ENCODE data around the gene SMYD3. TPM values are rescaled to one million over a fixed set of nuclear protein-coding genes. Genes with fewer than 3 reads are reported as not detected.

Gene SMYD3
- total and polyA plus RNA-seq, 2 of the 4 experiments (the other 2 are of a cell fraction) = 26.5 to 37.6 TPM

- no TSS peak for BruUV-seq (replicated peaks)
- no peaks in the 10 kb centered on the region for H3K27me3 ChIP-seq (ENCODE audit: control insufficient read depth, insufficient read depth, low read length)
- no peak overlapping the region for H2AFZ ChIP-seq (replicated peaks; ENCODE audit: low read length, poor library complexity)
- WGBS, 2 experiments (ENCODE audit: extremely low coverage in 2 of 2, insufficient read length in 1 of 2) = no CpG with 5 or more reads among the region's 3 CpGs
- H3K4ac ChIP-seq (ENCODE audit: low read depth, low read length) = no peak overlapping the region
- no peak overlapping the region for H2BK120ac ChIP-seq (ENCODE audit: low read depth, low read length)
- H3K9me3 ChIP-seq (ENCODE audit: control insufficient read depth, insufficient read depth, low read length) = peaks cover 2% of the 10 kb centered on the region; the same call in 1 of the 2 replicates
- in situ Hi-C loops (cut with MboI; ENCODE audit: low sequenced_read_pairs) = no loop called here
- dilution Hi-C loops (cut with HindIII; ENCODE audit: low sequenced_read_pairs, unreplicated experiment) = no loop called here
- no peak overlapping the region for H3K4me3 ChIP-seq (ENCODE audit: insufficient read depth, low read depth, low read length)
- no peak for ATAC-seq (ENCODE audit: low read depth)
- no peak overlapping the region for H3K27ac ChIP-seq (ENCODE audit: insufficient read depth, low read length)
- intact Hi-C loops (cut with micrococcal nuclease) = no loop called here
- no peak overlapping the region for H2BK5ac ChIP-seq (ENCODE audit: low read depth, low read length, poor library complexity, severe bottlenecking)
- DNase-seq = no peak
- H3K18ac ChIP-seq (ENCODE audit: low read depth, low read length) = no peak overlapping the region
- H2AK9ac ChIP-seq (replicated peaks; ENCODE audit: low read depth, low read length, poor library complexity) = no peak overlapping the region
- no peak overlapping the region for H4K8ac ChIP-seq (ENCODE audit: low read depth in 2 of 2, low read length in 2 of 2)
- no peak overlapping the region for H3K56ac ChIP-seq (ENCODE audit: extremely low read depth, insufficient read depth, low read length)
- H3K4me1 ChIP-seq (ENCODE audit: control insufficient read depth, insufficient read depth, low read length) = peaks cover 7% of the 10 kb centered on the region
- H4K20me1 ChIP-seq (ENCODE audit: insufficient read depth, low read length) = no peaks in the 10 kb centered on the region
- TF ChIP-seq BHLHE40 (IDR thresholded peaks at IDR 0.05; ENCODE audit: low read depth, low read length) (no peak), MAZ (IDR thresholded peaks at IDR 0.05; ENCODE audit: borderline replicate concordance, low read depth, low read length) (no peak), RFX5 (IDR thresholded peaks at IDR 0.05; ENCODE audit: low read depth, low read length) (no peak), CHD1 (IDR thresholded peaks at IDR 0.05; ENCODE audit: low read depth, low read length) (no peak), MAFK (IDR thresholded peaks at IDR 0.05; ENCODE audit: low read depth, low read length) (no peak), POLR2A (IDR thresholded peaks at IDR 0.05; ENCODE audit: low read depth, low read length) (no peak), USF2 (IDR thresholded peaks at IDR 0.05; ENCODE audit: low read depth, low read length) (no peak), MXI1 (IDR thresholded peaks at IDR 0.05; ENCODE audit: borderline replicate concordance, low read depth, low read length) (no peak), RCOR1 (IDR thresholded peaks at IDR 0.05; ENCODE audit: insufficient replicate concordance, low read length) (no peak), CEBPB (IDR thresholded peaks at IDR 0.05; ENCODE audit: low read depth, low read length) (no peak), CTCF (conservative IDR thresholded peaks at IDR 0.05; ENCODE audit: low read depth, low read length) (no peak), RAD21 (IDR thresholded peaks at IDR 0.05; ENCODE audit: low read length) (no peak), NFE2L2 (IDR thresholded peaks at IDR 0.05; ENCODE audit: low read depth, low read length) (no peak), FOS (IDR thresholded peaks at IDR 0.05; ENCODE audit: low read depth, low read length) (no peak)
- no peaks in the 10 kb centered on the region; the same call in 1 of the 2 replicates for H3K9me1 ChIP-seq (ENCODE audit: insufficient read depth, low read length)
- ChIA-PET CTCF (no interaction called here), POLR2A (ENCODE audit: unreplicated experiment) (no interaction called here)
- no peak overlapping the region for H2BK20ac ChIP-seq (ENCODE audit: low read depth, low read length)
- H4K91ac ChIP-seq (ENCODE audit: insufficient read depth, low read depth, low read length) = no peak overlapping the region
- H3K14ac ChIP-seq (replicated peaks; ENCODE audit: low read depth, low read length) = no peak overlapping the region
- no peak overlapping the region for H2AK5ac ChIP-seq (ENCODE audit: low read depth, low read length)
- H3K79me1 ChIP-seq (ENCODE audit: low read depth in 1 of 2, low read length in 2 of 2) = peaks cover 0 to 2% of the 10 kb centered on the region in 2 experiments; a peak in 1 of 4 replicates
- H2BK15ac ChIP-seq (ENCODE audit: low read depth, low read length) = no peak overlapping the region
- no peak overlapping the region for H3K4me2 ChIP-seq (ENCODE audit: low read depth, low read length)
- H4K5ac ChIP-seq (ENCODE audit: low read depth, low read length) = no peak overlapping the region
- no peak overlapping the region for H3K23ac ChIP-seq (ENCODE audit: low read depth, low read length)
- no peak overlapping the region for H3K9ac ChIP-seq (ENCODE audit: low read depth, low read length)
- H3K36me3 ChIP-seq (ENCODE audit: control insufficient read depth, insufficient read depth, low read length) = no peaks in the 10 kb centered on the region
These were observed 603.2 kb downstream of the SMYD3 start for GRCh38 chr1:245903851-245904250.
